SK-N-SH (cell line): ENCODE results near the gene CAV1. TPM values are rescaled to one million over a fixed set of nuclear protein-coding genes. Genes with fewer than 3 reads are reported as not detected.
A peak's percentile ranks its signal among the peaks of the same experiment; 100 is the strongest.

Experiments used
- CTCF ChIA-PET: fragments of 300-600, 350-600 bp; formaldehyde crosslinking; extraction: SDS; loops from one replicate; lab custom pipeline; 2021; lab: Yijun Ruan, JAX
- POLR2A ChIA-PET: fragments of 350-600 bp; sonication (Branson Sonifier 250); formaldehyde crosslinking; extraction: SDS; loops from one replicate; lab custom pipeline; 2020; ENCODE audit warnings: antibody characterized with exemption, inconsistent platforms; lab: Yijun Ruan, JAX
- DNase-seq: peaks from one replicate; pipeline ENCODE4 v3.0.0; 2012
- H2AFZ ChIP-seq: fragments of 200-600 bp; sonication (generic); 2 replicates; pipeline ENCODE4 v1.8.1; 2016; ENCODE audit warnings: antibody characterized with exemption, mild to moderate bottlenecking, low read depth
- H3F3A ChIP-seq: fragments of 200-600 bp; sonication (generic); replicated peaks from 2 replicates; pipeline ENCODE3; 2016; ENCODE audit warnings: antibody characterized with exemption, mild to moderate bottlenecking; ENCODE audit not compliant: insufficient read depth
- H3K27ac ChIP-seq, 2 experiments: fragments of 200-500 bp in 1 of 2; fragments of 200-600 bp in 1 of 2; sonication (Bioruptor generic) in 1 of 2; sonication (generic), shearing (Covaris generic) in 1 of 2; 2 replicates each; pipeline versions ENCODE4 v1.5.1 to v1.6.1; 2014 to 2016; ENCODE audit warnings: low read depth in 2 of 2, inconsistent platforms in 1 of 2, low read length in 1 of 2, mild to moderate bottlenecking in 1 of 2, mixed read lengths in 1 of 2
- H3K27me3 ChIP-seq: fragments of 200-600 bp; sonication (generic), shearing (Covaris generic); 2 replicates; pipeline ENCODE4 v1.6.1; 2016; ENCODE audit warnings: mixed run types; ENCODE audit not compliant: insufficient read depth
- H3K36me3 ChIP-seq, 2 experiments: fragments of 200-500 bp in 1 of 2; fragments of 200-600 bp in 1 of 2; sonication (Bioruptor generic) in 1 of 2; sonication (generic) in 1 of 2; replicated peaks in 1 of 2; 2 replicates each; pipeline versions ENCODE3 to v1.5.1; 2014 to 2016; ENCODE audit warnings: low read length in 1 of 2, mild to moderate bottlenecking in 1 of 2; ENCODE audit not compliant: insufficient read depth in 2 of 2, control insufficient read depth in 1 of 2
- H3K4me1 ChIP-seq, 2 experiments: fragments of 200-500 bp in 1 of 2; fragments of 200-600 bp in 1 of 2; sonication (Bioruptor generic) in 1 of 2; sonication (generic), shearing (Covaris generic) in 1 of 2; 2 replicates each; pipeline versions ENCODE4 v1.5.1 to v1.6.1; 2014 to 2016; ENCODE audit warnings: low read depth in 1 of 2, low read length in 1 of 2, mixed run types in 1 of 2; ENCODE audit not compliant: insufficient read depth in 2 of 2, control insufficient read depth in 1 of 2
- H3K4me2 ChIP-seq: fragments of 200-600 bp; sonication (generic), shearing (Covaris generic); 2 replicates; pipeline ENCODE4 v1.6.1; 2017; ENCODE audit warnings: mixed run types
- H3K4me3 ChIP-seq, 2 experiments: fragments of 200-500 bp in 1 of 2; fragments of 200-600 bp in 1 of 2; sonication (Bioruptor generic) in 1 of 2; sonication (generic), shearing (Covaris generic) in 1 of 2; 2 replicates each; pipeline versions ENCODE4 v1.5.1 to v1.8.1; 2014 to 2016; ENCODE audit warnings: low read depth in 2 of 2, inconsistent platforms in 1 of 2, low read length in 1 of 2, mild to moderate bottlenecking in 1 of 2, mixed read lengths in 1 of 2, moderate library complexity in 1 of 2
- H3K79me2 ChIP-seq: fragments of 200-600 bp; sonication (generic); 2 replicates; pipeline ENCODE4 v1.8.1; 2017; ENCODE audit warnings: mild to moderate bottlenecking; ENCODE audit not compliant: insufficient read depth
- H3K9ac ChIP-seq: fragments of 200-600 bp; sonication (generic); 2 replicates; pipeline ENCODE4 v1.6.1; 2017; ENCODE audit warnings: mixed run types
- H3K9me2 ChIP-seq: fragments of 200-600 bp; sonication (generic); 2 replicates; pipeline ENCODE4 v1.6.1; 2017; ENCODE audit warnings: mixed run types
- H3K9me3 ChIP-seq: fragments of 200-600 bp; sonication (generic); 2 replicates; pipeline ENCODE4 v1.6.1; 2017; ENCODE audit warnings: mixed run types, mild to moderate bottlenecking, moderate library complexity
- H4K20me1 ChIP-seq: fragments of 200-600 bp; sonication (generic); 2 replicates; pipeline ENCODE4 v1.6.1; 2017; ENCODE audit warnings: mild to moderate bottlenecking, mixed run types; ENCODE audit not compliant: insufficient read depth
- CHD2 ChIP-seq: fragments of 150-350 bp; IDR thresholded peaks from 2 replicates; pipeline ENCODE4 v1.6.1; 2018; ENCODE audit warnings: low read length; ENCODE audit not compliant: partially characterized antibody
- ELF1 ChIP-seq: IDR thresholded peaks from 2 replicates; pipeline ENCODE4 v1.4.0; 2012
- EZH2phosphoT487 ChIP-seq: fragments of 200-600 bp; sonication (generic); IDR thresholded peaks from 2 replicates; pipeline ENCODE4 v1.6.1; 2017; ENCODE audit warnings: low read depth, mixed run types, mild to moderate bottlenecking, antibody characterized with exemption, moderate library complexity, borderline replicate concordance
- FOSL2 ChIP-seq: IDR thresholded peaks from 2 replicates; pipeline ENCODE4 v1.4.0; 2012; ENCODE audit warnings: low read depth, mild to moderate bottlenecking, moderate library complexity, borderline replicate concordance
- GATA2 ChIP-seq: sonication (generic); formaldehyde crosslinking; IDR thresholded peaks from 2 replicates; pipeline ENCODE4 v1.5.0; 2020; ENCODE audit warnings: mild to moderate bottlenecking, missing genetic modification reagents
- JUND ChIP-seq: IDR thresholded peaks from 2 replicates; pipeline ENCODE4 v1.4.0; 2012
- MAX ChIP-seq: IDR thresholded peaks from 2 replicates; pipeline ENCODE4 v1.4.0; 2012; ENCODE audit warnings: low read depth
- MXI1 ChIP-seq: IDR thresholded peaks from 2 replicates; pipeline ENCODE4 v1.6.1; 2012; ENCODE audit warnings: mild to moderate bottlenecking, low read depth, low read length, improper control_type of control experiment
- NRF1 ChIP-seq: IDR thresholded peaks from 2 replicates; pipeline ENCODE4 v1.6.1; 2012; ENCODE audit warnings: low read depth, mild to moderate bottlenecking, low read length
- PBX3 ChIP-seq: IDR thresholded peaks from 2 replicates; pipeline ENCODE4; 2012
- POLR2AphosphoS5 ChIP-seq: IDR thresholded peaks from 2 replicates; pipeline ENCODE4 v1.6.1; 2012; ENCODE audit warnings: low read depth, low read length
- RAD21 ChIP-seq: IDR thresholded peaks from 2 replicates; pipeline ENCODE4 v1.6.1; 2012; ENCODE audit warnings: mild to moderate bottlenecking, low read length
- RCOR1 ChIP-seq: fragments of 150-350 bp; IDR thresholded peaks from 2 replicates; pipeline ENCODE4 v1.6.1; 2017; ENCODE audit warnings: antibody characterized with exemption, low read length
- REST ChIP-seq: IDR thresholded peaks from 2 replicates; pipeline ENCODE4 v1.6.1; 2012; ENCODE audit warnings: mild to moderate bottlenecking, low read depth, low read length, moderate library complexity
- RXRA ChIP-seq: IDR thresholded peaks from 2 replicates; pipeline ENCODE4 v1.4.0; 2012; ENCODE audit warnings: low read depth, mild to moderate bottlenecking, borderline replicate concordance
- SIN3A ChIP-seq: IDR thresholded peaks from 2 replicates; pipeline ENCODE4 v1.6.1; 2012; ENCODE audit warnings: low read depth, mild to moderate bottlenecking, low read length, moderate library complexity, borderline replicate concordance
- SMC3 ChIP-seq: IDR thresholded peaks from 2 replicates; pipeline ENCODE4 v1.6.1; 2012; ENCODE audit warnings: low read depth, low read length, improper control_type of control experiment
- TAF1 ChIP-seq: IDR thresholded peaks from 2 replicates; pipeline ENCODE4 v1.6.1; 2012; ENCODE audit warnings: low read depth, mild to moderate bottlenecking, low read length, moderate library complexity, borderline replicate concordance
- TCF12 ChIP-seq: IDR thresholded peaks from 2 replicates; pipeline ENCODE4 v1.4.0; 2012
- TEAD4 ChIP-seq: IDR thresholded peaks from 2 replicates; pipeline ENCODE4 v1.4.0; 2012; ENCODE audit warnings: mild to moderate bottlenecking, borderline replicate concordance; ENCODE audit not compliant: insufficient read depth
- USF2 ChIP-seq: fragments of 150-350 bp; IDR thresholded peaks from 2 replicates; pipeline ENCODE4 v1.6.1; 2017; ENCODE audit warnings: antibody characterized with exemption, low read length, low read depth, borderline replicate concordance
- YY1 ChIP-seq: IDR thresholded peaks from 2 replicates; pipeline ENCODE4 v1.4.0; 2012; ENCODE audit warnings: low read depth, mild to moderate bottlenecking
- WGBS: methylation state at CpG from one replicate; pipeline ENCODE4 v1.1.6; 2017; ENCODE audit warnings: low lambda C conversion rate; 5-methylcytosine and 5-hydroxymethylcytosine counted together
- polyA plus RNA-seq, 3 experiments: library from polyadenylated mRNA; depleted of rRNA; stranded (reverse); fragments of >200 nt; gene quantifications; 2 replicates each; pipeline ENCODE4 v1.2.3, GENCODE V29; 2012
- TF ChIP-seq, protein P1 (sequence below): IDR thresholded peaks from 2 replicates; pipeline ENCODE4 v1.4.0; 2012; ENCODE audit warnings: low read depth, borderline replicate concordance
- TF ChIP-seq, protein P2 (sequence below): fragments of 200-600 bp; sonication (generic); IDR thresholded peaks from 2 replicates; pipeline ENCODE4 v1.6.1; 2017; ENCODE audit warnings: antibody characterized with exemption, mild to moderate bottlenecking, moderate library complexity

CAV1 gene
- polyA plus RNA-seq, 1 of the 3 experiments (the other 2 are of a cell fraction) = 968 TPM

- Histone ChIP-seq H3K4me2 (peak overlapping the region; percentile 32), H3K4me3 (no peak overlapping the region), H3K9me3 (no peaks in the 10 kb centered on the region), H3F3A (peaks cover 24% of the 10 kb centered on the region), H2AFZ (peak overlapping the region; percentile 17; the same call in 1 of the 2 replicates), H3K79me2 (no peaks in the 10 kb centered on the region), H4K20me1 (no peaks in the 10 kb centered on the region), H3K36me3 (no peaks in the 10 kb centered on the region), H3K4me1 (peaks cover 5 to 20% of the 10 kb centered on the region in 2 experiments; a peak in 3 of 4 replicates), H3K9me2 (no peaks in the 10 kb centered on the region), H3K27ac (peak overlapping the region; percentile 7 to 76), H3K27me3 (no peaks in the 10 kb centered on the region; the same call in 1 of the 2 replicates), H3K9ac (peak overlapping the region; percentile 11; the same call in 1 of the 2 replicates)
- POLR2A ChIA-PET = no interaction called here
- WGBS = 3% methylated on average over 2 of the region's 2 CpGs
- no peak for DNase-seq
- CTCF ChIA-PET = interaction anchor here (1.1 to 2.9 kb wide), 16 partner anchors 11 to 452 kb away, joined by 3 to 50 read pairs (median 9); no protein-coding TSS in a partner anchor
- TF ChIP-seq, protein P1, sequence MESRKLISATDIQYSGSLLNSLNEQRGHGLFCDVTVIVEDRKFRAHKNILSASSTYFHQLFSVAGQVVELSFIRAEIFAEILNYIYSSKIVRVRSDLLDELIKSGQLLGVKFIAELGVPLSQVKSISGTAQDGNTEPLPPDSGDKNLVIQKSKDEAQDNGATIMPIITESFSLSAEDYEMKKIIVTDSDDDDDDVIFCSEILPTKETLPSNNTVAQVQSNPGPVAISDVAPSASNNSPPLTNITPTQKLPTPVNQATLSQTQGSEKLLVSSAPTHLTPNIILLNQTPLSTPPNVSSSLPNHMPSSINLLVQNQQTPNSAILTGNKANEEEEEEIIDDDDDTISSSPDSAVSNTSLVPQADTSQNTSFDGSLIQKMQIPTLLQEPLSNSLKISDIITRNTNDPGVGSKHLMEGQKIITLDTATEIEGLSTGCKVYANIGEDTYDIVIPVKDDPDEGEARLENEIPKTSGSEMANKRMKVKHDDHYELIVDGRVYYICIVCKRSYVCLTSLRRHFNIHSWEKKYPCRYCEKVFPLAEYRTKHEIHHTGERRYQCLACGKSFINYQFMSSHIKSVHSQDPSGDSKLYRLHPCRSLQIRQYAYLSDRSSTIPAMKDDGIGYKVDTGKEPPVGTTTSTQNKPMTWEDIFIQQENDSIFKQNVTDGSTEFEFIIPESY = no peak
- no peak for TF ChIP-seq EZH2phosphoT487
- TF ChIP-seq MAX = 0 out of 2 replicates have a peak, but pooled peaks have one; percentile 39
- peak; percentile 53; the same call in 1 of the 2 replicates for TF ChIP-seq TCF12
- TF ChIP-seq ELF1 = no peak
- no peak for TF ChIP-seq REST
- no peak for TF ChIP-seq MXI1
- TF ChIP-seq RCOR1 = no peak
- no peak for TF ChIP-seq JUND
- TF ChIP-seq YY1 = no peak
- TF ChIP-seq PBX3 = 0 out of 2 replicates have a peak, but pooled peaks have one; percentile 21
- TF ChIP-seq FOSL2 = no peak
- TF ChIP-seq CHD2 = no peak
- no peak for TF ChIP-seq SIN3A
- TF ChIP-seq SMC3 = peak; percentile 18; the same call in 1 of the 2 replicates
- peak; percentile 79; the same call in 1 of the 2 replicates for TF ChIP-seq RXRA
- TF ChIP-seq TAF1 = no peak
- peak; percentile 20; the same call in 1 of the 2 replicates for TF ChIP-seq POLR2AphosphoS5
- no peak for TF ChIP-seq TEAD4
- no peak for TF ChIP-seq GATA2
- TF ChIP-seq, protein P2, sequence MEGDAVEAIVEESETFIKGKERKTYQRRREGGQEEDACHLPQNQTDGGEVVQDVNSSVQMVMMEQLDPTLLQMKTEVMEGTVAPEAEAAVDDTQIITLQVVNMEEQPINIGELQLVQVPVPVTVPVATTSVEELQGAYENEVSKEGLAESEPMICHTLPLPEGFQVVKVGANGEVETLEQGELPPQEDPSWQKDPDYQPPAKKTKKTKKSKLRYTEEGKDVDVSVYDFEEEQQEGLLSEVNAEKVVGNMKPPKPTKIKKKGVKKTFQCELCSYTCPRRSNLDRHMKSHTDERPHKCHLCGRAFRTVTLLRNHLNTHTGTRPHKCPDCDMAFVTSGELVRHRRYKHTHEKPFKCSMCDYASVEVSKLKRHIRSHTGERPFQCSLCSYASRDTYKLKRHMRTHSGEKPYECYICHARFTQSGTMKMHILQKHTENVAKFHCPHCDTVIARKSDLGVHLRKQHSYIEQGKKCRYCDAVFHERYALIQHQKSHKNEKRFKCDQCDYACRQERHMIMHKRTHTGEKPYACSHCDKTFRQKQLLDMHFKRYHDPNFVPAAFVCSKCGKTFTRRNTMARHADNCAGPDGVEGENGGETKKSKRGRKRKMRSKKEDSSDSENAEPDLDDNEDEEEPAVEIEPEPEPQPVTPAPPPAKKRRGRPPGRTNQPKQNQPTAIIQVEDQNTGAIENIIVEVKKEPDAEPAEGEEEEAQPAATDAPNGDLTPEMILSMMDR = no peak
- no peak for TF ChIP-seq NRF1
- TF ChIP-seq RAD21 = no peak
- no peak for TF ChIP-seq USF2
These were observed 63.4 kb downstream of the CAV1 start for GRCh38 chr7:116588225-116588624.
